H1 (cell line): ENCODE measurements around the gene SDHAF2.

Experiments
- CEBPB ChIP-seq: IDR thresholded peaks from 2 replicates; pipeline ENCODE4 v1.6.1; 2012; ENCODE audit warnings: low read depth, low read length
- CHD2 ChIP-seq: IDR thresholded peaks from 2 replicates; pipeline ENCODE4 v1.6.1; 2012; ENCODE audit warnings: low read length, improper control_type of control experiment
- EGR1 ChIP-seq: IDR thresholded peaks from 2 replicates; pipeline ENCODE4 v1.6.1; 2011; ENCODE audit warnings: low read depth, low read length, borderline replicate concordance
- EZH2 ChIP-seq: fragments of 200-600 bp; sonication (generic); IDR thresholded peaks from 2 replicates; pipeline ENCODE4 v1.7.1; 2012; ENCODE audit warnings: low read depth, mild to moderate bottlenecking, moderate library complexity, low read length, inconsistent platforms; ENCODE audit not compliant: severe bottlenecking
- POLR2A ChIP-seq, 2 experiments: IDR thresholded peaks; 1 replicate in 1 of 2; 2 replicates in 1 of 2; pipeline ENCODE4 v1.6.1; 2011; ENCODE audit warnings: low read depth in 2 of 2, low read length in 2 of 2, mild to moderate bottlenecking in 2 of 2; ENCODE audit errors: control extremely low read depth in 1 of 2
- POLR2AphosphoS5 ChIP-seq: IDR thresholded peaks from 2 replicates; pipeline ENCODE4 v1.6.1; 2011; ENCODE audit warnings: low read depth, low read length
- RAD21 ChIP-seq, 2 experiments: IDR thresholded peaks in 1 of 2; conservative IDR thresholded peaks in 1 of 2; 2 replicates each; pipeline ENCODE4 v1.6.1; 2011; ENCODE audit warnings: low read depth in 2 of 2, low read length in 2 of 2, improper control_type of control experiment in 1 of 2, inconsistent platforms in 1 of 2, mild to moderate bottlenecking in 1 of 2, moderate library complexity in 1 of 2
- SP1 ChIP-seq: IDR thresholded peaks from 2 replicates; pipeline ENCODE4 v1.6.1; 2011; ENCODE audit warnings: low read depth, low read length
- YY1 ChIP-seq: IDR thresholded peaks from 2 replicates; pipeline ENCODE4 v1.6.1; 2011; ENCODE audit warnings: low read depth, mild to moderate bottlenecking, low read length
- TF ChIP-seq, protein P1 (sequence below), 3 experiments: IDR thresholded peaks; 1 replicate in 2 of 3; 2 replicates in 1 of 3; pipeline versions ENCODE4 v1.5.1 to v1.6.1; 2011; ENCODE audit warnings: low read length in 3 of 3, mild to moderate bottlenecking in 3 of 3, inconsistent platforms in 2 of 3, low read depth in 1 of 3, moderate library complexity in 1 of 3; ENCODE audit not compliant: insufficient read depth in 1 of 3; ENCODE audit errors: control extremely low read depth in 1 of 3
- TF ChIP-seq, protein P2 (sequence below): IDR thresholded peaks from 2 replicates; pipeline ENCODE4 v1.6.1; 2012; ENCODE audit warnings: low read length, inconsistent platforms
- TF ChIP-seq, protein P3 (sequence below): IDR thresholded peaks from 2 replicates; pipeline ENCODE4 v1.6.1; 2011; ENCODE audit warnings: low read depth, mild to moderate bottlenecking, low read length; ENCODE audit not compliant: insufficient read depth
- TF ChIP-seq, protein P4 (sequence below): IDR thresholded peaks from 2 replicates; pipeline ENCODE4 v1.6.1; 2012; ENCODE audit warnings: inconsistent platforms
- TF ChIP-seq, protein P5 (sequence below): IDR thresholded peaks from 2 replicates; pipeline ENCODE4 v1.6.1; 2011; ENCODE audit warnings: low read length, improper control_type of control experiment

DNA sequence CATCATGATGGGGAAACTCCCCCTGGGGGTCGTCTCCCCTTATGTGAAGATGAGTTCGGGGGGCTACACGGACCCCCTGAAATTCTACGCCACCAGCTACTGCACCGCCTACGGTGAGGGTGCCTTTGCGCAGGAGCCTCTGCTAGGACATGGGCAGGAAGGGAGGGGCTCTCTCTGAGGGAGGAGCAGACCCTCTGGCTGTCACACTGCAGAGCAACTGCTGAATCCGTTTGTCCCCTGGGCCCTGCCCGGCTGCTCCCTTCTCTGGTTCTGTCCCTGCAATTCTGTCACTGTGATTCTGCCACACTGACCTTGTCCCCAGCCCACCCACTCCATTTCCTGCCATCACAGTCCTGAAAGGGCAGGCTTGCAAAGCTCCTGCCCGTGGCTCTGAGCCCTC lies 51.9 kb downstream of the SDHAF2 start:
- TF ChIP-seq CHD2 (no peak), CEBPB (no peak), RAD21 (IDR thresholded peaks at IDR 0.05 in 1 of 2, conservative IDR thresholded peaks at IDR 0.05 in 1 of 2; ENCODE audit: low read depth in 2 of 2, low read length in 2 of 2) (no peak), EZH2 (no peak), POLR2AphosphoS5 (no peak), YY1 (no peak), EGR1 (no peak), POLR2A (IDR thresholded peaks at IDR 0.05; ENCODE audit: control extremely low read depth in 1 of 2, low read depth in 2 of 2, low read length in 2 of 2) (no peak), SP1 (no peak)
- TF ChIP-seq, protein P1, sequence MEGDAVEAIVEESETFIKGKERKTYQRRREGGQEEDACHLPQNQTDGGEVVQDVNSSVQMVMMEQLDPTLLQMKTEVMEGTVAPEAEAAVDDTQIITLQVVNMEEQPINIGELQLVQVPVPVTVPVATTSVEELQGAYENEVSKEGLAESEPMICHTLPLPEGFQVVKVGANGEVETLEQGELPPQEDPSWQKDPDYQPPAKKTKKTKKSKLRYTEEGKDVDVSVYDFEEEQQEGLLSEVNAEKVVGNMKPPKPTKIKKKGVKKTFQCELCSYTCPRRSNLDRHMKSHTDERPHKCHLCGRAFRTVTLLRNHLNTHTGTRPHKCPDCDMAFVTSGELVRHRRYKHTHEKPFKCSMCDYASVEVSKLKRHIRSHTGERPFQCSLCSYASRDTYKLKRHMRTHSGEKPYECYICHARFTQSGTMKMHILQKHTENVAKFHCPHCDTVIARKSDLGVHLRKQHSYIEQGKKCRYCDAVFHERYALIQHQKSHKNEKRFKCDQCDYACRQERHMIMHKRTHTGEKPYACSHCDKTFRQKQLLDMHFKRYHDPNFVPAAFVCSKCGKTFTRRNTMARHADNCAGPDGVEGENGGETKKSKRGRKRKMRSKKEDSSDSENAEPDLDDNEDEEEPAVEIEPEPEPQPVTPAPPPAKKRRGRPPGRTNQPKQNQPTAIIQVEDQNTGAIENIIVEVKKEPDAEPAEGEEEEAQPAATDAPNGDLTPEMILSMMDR (IDR thresholded peaks at IDR 0.05; ENCODE audit: control extremely low read depth in 1 of 3, insufficient read depth in 1 of 3, low read depth in 1 of 3, low read length in 3 of 3) = no peak
- TF ChIP-seq, protein P2, sequence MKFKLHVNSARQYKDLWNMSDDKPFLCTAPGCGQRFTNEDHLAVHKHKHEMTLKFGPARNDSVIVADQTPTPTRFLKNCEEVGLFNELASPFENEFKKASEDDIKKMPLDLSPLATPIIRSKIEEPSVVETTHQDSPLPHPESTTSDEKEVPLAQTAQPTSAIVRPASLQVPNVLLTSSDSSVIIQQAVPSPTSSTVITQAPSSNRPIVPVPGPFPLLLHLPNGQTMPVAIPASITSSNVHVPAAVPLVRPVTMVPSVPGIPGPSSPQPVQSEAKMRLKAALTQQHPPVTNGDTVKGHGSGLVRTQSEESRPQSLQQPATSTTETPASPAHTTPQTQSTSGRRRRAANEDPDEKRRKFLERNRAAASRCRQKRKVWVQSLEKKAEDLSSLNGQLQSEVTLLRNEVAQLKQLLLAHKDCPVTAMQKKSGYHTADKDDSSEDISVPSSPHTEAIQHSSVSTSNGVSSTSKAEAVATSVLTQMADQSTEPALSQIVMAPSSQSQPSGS = no peak
- TF ChIP-seq, protein P3, sequence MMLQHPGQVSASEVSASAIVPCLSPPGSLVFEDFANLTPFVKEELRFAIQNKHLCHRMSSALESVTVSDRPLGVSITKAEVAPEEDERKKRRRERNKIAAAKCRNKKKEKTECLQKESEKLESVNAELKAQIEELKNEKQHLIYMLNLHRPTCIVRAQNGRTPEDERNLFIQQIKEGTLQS = no peak
- TF ChIP-seq, protein P4, sequence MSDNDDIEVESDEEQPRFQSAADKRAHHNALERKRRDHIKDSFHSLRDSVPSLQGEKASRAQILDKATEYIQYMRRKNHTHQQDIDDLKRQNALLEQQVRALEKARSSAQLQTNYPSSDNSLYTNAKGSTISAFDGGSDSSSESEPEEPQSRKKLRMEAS = no peak
- TF ChIP-seq, protein P5, sequence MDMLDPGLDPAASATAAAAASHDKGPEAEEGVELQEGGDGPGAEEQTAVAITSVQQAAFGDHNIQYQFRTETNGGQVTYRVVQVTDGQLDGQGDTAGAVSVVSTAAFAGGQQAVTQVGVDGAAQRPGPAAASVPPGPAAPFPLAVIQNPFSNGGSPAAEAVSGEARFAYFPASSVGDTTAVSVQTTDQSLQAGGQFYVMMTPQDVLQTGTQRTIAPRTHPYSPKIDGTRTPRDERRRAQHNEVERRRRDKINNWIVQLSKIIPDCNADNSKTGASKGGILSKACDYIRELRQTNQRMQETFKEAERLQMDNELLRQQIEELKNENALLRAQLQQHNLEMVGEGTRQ = no peak
